SIG-M5 treated with dmso at 0.1 percent for 504 hours (cell line): Measurements from ENCODE around the gene BTN3A1.
"Not testable (repeated sequence)": the region's sequence is repeated elsewhere in the genome, so short reads cannot be mapped to it uniquely, and the experiment has no call there.

ENCODE experiments used
- DNase-seq: peaks from one replicate; lab custom pipeline; 2025; ENCODE audit not compliant: unreplicated experiment; lab: John Stamatoyannopoulos, UW

The BTN3A1 gene

DNA sequence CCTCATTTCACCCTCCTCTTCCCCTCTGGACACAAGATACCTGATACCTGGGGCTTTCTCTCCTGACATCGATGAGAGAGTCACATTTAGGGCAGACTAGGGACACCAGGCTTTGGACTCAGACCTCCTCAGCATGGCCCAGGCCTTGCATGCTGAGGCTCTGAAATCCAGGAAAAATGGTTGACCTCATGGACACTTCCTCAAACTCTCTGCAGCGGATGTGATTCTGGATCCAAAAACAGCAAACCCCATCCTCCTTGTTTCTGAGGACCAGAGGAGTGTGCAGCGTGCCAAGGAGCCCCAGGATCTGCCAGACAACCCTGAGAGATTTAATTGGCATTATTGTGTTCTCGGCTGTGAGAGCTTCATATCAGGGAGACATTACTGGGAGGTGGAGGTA is 10.9 kb downstream of the BTN3A1 start:
- DNase-seq, result no peak

DNA sequence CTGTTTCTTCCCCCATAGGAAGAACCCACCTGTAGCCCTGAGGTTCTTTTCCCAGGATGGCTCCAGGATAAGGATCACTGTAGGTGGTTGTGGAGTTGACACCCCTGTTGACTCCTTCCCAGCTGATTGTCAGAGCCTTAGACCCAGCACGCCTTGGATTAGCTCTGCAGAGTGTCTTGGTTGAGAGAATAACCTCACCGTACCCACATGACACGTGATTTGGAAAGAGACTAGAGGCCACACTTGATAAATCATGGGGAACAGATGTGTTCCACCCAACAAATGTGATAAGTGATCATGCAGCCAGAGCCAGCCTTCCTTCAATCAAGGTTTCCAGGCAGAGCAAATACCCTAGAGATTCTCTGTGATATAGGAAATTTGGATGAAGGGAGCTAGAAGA is 12.2 kb downstream of the BTN3A1 start:
- DNase-seq, result no peak

DNA sequence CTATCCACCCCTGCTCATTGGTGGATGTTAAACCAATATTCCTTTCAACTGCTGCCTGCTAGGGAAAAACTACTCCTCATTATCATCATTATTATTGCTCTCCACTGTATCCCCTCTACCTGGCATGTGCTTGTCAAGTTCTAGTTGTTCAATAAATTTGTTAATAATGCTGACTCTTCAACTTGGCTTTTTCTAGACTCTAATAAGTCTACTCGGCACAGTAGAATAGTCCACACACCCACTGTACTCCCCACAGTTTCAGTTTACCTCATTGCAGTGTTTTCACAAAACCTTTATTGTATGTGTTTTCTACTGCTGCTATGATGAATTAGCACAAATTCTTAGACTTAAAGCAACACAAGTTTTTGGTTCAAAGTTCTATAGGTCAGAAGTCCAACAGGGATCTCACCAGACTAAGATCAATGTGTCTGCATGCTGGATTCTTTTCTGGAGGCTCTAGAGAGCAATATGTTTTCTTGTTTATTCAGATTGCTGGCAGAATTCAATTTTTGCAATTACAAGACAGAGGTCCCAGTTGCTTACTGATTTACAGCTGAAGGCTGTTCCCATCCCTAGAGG is 13.1 kb downstream of the BTN3A1 start:
- no peak for DNase-seq

DNA sequence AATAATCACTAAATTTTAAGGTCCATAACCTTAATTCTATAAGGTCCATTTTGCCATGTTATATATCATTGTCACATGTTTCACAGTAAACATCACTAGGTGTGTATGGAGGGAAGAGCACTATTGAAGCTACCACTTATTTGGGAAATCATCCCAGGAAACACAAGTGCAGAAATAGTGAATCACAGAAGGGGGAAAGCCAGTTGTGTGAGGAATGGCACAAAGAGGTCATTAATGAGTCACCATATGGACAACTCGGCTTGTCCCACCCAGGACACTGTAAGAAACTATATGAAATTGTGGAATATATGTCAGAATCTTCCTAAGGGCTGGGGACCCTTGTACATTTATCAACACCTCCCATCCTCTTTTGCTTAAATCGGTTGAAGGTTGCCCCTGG is 13.7 kb downstream of the BTN3A1 start:
- DNase-seq, result no peak

DNA sequence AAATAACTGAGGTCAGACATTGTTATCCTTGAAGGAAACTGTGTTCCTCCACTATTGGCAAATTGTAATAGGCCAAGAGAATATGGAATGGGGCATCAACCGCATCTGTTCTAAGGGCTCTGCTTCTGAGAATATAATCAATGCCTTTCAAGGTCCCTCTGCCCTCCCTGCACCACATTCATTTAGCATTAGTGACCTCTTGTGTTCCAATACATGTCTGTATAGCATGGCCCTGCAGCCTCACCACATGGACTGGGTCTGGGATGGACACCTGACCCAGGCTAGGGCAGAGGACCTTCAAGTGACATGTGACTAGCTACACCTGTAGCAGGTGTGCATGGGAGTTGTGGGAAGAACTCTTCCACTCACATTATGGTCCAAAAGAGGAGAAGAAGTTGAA is 14.2 kb downstream of the BTN3A1 start:
- DNase-seq, result no peak

DNA sequence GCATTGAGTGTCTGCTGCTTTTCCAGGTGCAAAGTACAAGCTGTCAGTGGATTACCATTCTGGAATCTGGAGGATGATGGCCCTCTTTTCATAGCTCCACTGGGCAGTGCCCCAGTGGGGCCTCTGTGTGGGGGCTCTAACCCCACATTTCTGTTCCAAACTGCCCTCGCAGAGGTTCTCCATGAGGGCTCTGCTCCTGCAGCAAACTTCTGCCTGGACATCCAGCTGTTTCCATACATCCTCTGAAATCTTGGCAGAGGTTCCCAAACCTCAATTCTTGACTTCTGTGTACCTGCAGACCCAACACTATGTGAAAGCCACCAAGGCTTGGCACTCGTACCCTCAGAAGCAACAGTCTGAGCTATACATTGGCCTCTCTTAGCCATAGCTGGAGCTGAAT is 16.0 kb downstream of the BTN3A1 start:
- DNase-seq, result not testable (repeated sequence)

DNA sequence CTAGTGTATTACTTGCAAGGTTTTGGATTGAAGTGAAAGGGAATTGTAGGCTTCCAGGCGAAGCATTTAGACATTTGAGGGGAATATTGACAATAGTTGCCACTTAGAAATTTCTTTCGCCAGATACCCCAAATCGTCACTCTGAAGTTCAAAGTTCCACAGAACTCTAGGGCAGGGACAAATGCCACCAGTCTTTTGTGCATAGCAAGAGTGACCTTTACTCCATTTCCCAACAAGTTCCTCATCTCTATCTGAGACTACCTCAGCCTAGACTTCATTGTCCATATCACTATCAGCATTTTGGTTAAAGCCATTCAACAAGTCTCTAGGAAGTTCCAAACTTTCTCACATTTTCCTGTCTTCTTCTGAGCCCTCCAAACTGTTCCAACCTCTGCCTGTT is 16.7 kb downstream of the BTN3A1 start:
- DNase-seq, result not testable (repeated sequence)

DNA sequence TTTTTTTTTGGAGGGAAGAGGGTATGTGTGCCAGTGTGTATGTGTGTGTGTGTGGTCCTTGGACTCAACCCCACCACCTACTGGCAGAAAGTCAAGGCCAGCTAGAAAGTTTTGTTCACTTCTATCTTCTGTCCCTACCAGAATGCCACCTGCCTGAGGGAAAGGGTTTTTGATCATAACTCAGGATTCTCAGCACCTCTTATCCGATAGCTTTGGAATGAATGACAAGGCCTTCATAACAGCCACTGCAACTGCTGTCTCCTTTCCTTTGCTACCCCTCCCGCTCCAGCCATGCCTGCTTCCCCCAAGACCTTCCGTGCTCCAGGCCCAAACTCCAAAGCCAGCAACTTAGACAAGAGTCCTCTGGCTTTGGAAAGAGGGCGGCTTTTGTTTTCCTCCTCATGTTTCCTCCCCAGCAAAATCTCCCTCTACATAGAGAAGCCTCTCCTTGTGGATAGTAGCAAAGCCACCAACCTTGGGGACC is 18.7 kb downstream of the BTN3A1 start:
- DNase-seq, result peak; percentile 23

DNA sequence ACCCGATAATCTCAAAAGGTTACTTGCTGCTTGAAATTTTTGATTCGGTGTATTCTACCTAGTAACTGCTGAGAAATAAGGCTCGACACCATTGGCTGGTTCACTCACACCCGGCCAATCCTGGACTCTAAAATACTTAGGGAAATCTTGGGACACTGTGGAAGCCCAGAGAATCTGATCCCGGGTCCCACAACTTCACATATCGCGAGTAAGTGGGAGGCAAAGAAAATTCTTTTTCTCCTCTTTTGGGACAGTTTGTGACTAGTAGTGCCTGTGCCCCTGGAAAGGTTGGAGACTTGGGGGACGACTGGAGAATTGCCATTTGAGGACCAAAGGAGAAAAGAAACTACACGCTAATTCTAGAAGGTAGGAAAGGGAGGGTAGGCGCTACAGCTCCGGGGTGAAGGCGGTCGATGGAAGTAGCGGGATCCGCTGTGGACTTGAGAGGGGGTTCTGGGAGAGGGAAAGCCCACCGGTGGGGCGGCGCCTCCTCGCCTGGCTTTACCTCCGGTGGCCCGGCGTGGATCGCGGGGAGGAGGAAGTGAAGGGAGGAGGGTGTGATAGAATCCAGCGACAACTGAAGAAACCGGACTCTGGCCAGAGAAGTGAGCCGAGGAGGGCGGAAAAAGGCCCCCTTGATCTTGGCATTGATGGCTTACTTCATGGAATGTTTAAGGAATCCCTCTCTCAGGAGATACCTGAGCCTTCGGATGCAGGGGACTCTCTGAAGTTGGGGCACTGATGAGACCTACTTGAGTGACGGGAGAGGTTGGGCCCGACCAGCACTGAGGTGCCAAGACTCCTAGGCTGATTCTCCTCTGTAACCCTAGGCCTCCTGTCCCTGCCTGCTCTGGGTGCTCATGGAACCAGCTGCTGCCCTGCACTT is 19.4 kb downstream of the BTN3A1 start:
- DNase-seq, result peak; percentile 80

DNA sequence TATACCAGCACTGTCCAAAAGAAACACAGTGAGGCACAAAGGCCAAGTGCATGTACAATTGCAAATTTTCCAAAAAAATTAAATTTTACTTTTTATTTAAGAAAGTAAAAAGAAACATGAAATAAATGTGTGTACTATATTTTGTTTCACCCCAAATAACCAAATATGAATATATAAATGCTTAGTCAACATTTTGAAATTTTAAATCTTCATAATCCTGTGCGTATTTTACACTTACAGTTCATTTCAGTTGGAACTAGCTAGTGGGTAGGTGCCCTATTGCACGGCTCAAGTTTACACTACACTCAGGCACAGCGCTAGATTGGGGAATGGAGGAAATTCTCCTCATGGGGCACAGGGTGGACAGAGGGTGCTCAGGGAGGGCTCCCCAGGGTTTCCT is 20.3 kb downstream of the BTN3A1 start:
- DNase-seq, result no peak

DNA sequence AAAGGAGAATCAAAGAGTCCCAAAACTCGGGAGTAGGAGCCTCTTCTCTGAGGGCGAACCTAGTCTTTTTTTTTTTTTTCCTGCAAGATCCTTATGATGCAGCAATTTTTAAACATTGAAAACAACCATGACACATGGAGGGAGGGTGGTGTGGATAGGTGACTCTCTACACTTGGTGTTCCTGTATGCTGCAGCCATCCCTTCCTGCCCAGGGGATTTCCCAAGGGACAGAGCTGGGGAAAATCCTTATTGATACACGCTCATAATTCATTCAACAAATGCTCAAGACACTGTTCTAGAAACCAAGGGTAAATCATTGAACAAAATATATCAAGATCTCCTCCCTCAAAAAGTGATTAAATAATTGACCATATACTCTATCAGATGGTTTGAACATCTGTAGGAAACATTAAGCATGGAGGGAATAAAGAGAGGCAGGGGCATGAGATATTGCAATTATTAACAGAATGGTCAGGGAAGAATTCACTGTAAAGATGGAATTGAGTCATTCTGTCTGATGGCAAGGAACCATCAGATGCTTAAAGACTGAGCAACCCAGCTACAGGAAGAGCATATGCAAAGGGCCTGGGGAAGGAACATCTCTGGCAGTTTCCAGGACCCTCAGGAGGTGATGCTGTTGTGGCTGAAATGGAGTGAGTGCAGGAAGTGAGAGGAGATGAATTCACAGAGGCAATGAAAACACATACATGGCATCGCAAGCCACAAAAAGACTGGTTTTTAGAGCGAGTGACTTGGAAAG is 24.8 kb downstream of the BTN3A1 start:
- no peak for DNase-seq

DNA sequence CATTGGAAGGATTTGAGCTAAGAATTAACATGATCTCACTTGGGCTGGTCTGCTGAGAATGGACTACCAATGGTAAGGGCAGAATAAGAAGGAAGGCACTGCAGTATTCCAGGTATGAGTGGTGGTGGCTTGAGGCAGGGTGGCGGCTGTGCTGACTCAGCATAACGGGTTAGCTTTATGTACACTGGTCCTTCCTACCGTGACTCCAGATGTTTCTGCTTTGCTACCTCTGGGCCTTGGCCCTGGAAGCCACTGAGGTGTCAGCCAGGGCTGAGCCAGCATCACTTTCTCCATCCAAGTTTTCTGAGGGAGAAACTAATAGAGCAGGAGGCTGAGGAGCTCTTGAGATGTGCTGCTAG is 25.4 kb downstream of the BTN3A1 start:
- no peak for DNase-seq

DNA sequence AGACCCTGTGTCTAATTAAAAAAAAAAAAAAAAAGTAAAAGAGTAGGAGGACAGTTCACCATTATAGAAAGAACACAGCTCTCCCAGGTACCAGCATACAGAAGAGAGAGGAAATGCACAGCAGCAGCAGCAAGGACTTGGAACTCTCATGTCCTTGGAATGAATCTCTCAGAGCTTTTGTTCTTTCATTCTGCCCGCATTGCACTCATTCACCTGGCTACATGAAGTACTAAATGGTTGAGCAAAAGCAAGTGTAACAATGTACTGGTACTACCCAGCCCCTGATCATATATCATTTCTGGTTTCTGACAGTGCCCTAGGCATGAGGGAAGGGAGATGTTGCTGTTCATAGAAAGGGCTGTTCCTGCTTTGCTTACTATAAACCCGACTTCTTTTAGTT is 26.1 kb downstream of the BTN3A1 start:
- DNase-seq, result no peak

DNA sequence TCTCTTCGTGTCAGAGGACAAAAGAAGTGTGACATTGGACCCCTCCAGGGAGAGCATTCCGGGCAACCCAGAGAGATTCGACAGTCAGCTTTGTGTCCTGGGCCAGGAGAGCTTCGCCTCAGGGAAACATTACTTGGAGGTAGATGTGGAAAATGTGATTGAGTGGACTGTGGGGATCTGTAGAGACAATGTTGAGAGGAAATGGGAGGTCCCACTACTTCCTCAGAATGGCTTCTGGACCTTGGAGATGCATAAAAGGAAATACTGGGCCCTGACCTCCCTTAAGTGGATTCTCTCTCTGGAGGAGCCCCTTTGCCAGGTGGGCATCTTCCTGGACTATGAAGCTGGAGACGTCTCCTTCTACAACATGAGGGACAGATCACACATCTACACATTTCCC is 28.7 kb downstream of the BTN3A1 start:
- no peak for DNase-seq

DNA sequence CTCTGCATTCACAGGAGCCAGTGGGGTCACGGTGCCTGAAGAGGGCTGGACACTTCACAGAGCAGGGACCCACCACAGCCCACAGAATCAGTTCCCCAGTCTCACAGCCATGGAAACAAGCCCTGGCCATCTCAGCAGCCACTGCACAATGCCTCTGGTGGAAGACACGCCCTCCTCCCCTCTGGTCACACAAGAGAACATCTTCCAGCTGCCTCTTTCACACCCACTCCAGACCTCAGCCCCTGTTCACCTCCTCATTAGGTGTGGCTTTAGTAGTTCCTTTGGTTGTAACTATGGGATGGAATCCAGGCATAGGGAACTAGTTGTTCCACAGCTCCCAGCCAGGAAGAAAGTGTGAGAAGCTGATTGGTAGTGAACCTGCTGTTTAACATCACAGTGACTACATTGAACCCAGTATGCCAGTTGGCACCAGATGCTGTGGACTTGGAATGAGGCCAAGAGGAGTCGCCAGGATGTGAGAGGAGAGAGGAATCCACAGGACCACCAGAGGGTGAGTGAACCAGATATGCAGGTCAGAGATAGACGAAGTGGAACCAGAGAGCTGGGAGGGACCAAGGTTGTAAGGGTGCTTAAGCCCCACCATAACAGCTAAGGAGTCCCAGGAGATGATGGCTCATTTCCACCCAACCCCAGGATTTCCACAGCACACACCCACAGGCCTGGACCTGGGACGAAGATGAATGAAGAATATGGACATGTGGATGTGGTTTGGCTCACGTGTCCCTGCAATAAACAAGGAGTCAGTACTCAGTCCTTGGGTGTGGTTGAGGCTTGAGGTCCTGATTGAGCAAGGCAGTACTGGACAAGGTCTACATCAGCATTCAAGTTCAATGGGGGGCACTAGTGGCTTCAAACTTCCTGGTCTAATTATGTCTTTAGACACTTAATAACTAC is 29.4 kb downstream of the BTN3A1 start:
- no peak for DNase-seq

DNA sequence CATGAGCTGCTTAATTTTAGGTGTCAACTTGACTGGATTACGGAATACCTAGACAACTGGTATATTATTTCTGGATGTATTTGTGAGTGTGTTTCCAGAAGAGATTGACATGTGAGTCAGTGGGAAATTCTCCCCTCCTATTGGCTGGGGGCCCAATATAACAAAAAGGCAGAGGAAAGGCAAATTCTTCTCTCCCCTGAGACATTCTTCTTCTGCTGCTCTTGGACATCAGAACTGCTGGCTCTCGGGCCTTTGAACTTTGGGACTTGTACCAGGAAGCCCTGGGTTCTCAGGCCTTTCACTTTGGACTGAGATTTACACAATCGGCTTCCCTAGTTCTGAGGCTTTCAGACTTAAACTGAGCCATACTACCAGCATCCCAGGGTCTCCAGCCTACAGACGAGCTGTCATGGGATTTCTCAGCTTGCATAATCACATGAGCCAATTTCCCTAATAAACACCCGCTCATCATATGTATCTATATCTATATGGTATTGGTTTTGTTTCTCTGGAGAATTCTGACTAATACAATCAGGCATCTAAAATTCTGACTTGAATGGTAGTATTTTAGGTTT is 30.6 kb downstream of the BTN3A1 start:
- no peak for DNase-seq

DNA sequence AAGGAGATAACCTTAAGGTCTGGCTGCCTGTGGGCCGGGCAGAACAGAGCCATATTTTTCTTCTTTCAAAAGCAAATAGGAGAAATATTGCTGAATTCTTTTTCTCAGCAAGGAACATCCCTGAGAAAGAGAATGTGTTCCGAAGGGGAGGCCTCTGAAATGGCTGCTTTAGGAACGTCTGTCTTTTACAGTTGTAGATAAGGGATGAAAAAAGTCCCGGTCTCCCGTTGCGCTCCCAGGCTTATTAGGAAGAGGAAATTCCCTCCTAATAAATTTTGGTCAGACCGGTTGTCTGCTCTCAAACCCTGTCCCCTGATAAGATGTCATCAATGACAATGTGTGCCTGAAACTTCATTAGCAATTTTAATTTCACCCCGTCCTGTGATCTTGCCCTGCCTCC is 31.6 kb downstream of the BTN3A1 start:
- DNase-seq, result not testable (repeated sequence)

DNA sequence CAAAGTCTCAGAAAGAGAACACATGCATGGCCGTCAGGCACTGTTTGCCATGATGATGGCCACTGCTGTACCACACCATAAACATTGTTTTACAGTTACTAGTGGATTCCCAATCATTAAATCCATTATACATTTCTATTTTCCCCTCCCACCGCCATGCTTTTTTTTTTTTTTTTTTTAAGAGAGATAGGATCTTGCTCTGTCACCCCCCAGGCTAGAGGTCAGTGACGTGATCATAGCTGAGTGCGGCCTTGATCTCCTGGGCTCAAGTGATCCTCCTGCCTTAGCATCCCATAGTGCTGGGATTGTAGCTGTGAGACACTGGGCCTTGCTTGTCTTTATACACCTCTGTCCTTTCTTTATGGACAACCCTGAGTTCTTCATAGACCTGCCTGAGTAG is 33.9 kb downstream of the BTN3A1 start:
- DNase-seq, result no peak

DNA sequence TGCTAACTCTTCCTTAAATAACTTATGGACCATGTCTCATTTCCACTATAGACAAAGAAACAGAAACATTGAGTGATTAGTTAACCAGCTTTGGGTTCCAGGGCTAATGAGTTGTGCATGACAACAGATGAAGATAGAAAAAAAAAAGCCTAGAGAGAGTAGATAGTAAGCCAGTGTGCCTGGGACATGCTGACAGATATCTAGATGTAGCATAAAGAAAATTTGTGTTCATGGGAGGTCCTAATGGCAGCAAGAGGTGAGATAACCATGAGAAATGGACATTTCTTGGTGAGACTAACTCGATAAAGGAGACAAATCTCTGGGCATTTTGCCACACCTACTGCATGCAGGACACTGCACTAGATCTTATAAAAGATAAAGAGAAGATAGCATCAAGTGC is 35.5 kb downstream of the BTN3A1 start:
- DNase-seq, result no peak

DNA sequence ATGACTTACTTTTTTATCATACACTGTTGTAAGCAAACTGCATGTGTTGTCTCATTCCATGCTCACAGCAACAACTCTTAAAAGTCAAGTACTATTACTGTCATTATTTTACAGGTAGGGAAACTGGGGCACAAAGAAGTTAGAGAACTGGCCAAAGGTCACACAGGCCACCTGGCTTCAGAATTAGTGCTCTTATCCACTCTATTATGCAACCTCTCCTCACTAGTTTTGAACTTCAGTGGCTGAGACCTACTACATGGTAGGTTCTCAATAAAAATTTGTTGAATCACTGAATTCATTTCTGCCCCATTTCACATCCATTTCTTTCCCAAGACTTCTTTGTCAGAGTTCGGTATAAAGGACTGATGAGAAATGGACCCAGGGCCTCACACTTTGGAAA is 35.9 kb downstream of the BTN3A1 start:
- no peak for DNase-seq
